GM21529 (cell line): Measurements from ENCODE around the gene ASGR1.

Experiments
- ATAC-seq: cut with Tn5 transposase; IDR thresholded peaks from one replicate; pipeline ENCODE4 v1.9.1; 2021; ENCODE audit not compliant: unreplicated experiment

ASGR1 gene

GRCh38 chr17:7216242-7217112 lies 37.3 kb upstream of the ASGR1 start:
- ATAC-seq = no peak

GRCh38 chr17:7215652-7216180 lies 36.5 kb upstream of the ASGR1 start:
- ATAC-seq = no peak

GRCh38 chr17:7215136-7215638 lies 36.0 kb upstream of the ASGR1 start:
- ATAC-seq = no peak

- peak; percentile 74 for ATAC-seq
Observed at GRCh38 chr17:7214300-7215135, 35.3 kb upstream of the ASGR1 start.

GRCh38 chr17:7213895-7214299 lies 34.7 kb upstream of the ASGR1 start:
- no peak for ATAC-seq

GRCh38 chr17:7211491-7212273 lies 32.5 kb upstream of the ASGR1 start:
- ATAC-seq = no peak

GRCh38 chr17:7208754-7209460 lies 29.7 kb upstream of the ASGR1 start:
- no peak for ATAC-seq

GRCh38 chr17:7208027-7208571 lies 28.9 kb upstream of the ASGR1 start:
- ATAC-seq = no peak

GRCh38 chr17:7207120-7208001 lies 28.2 kb upstream of the ASGR1 start:
- ATAC-seq = no peak

GRCh38 chr17:7205561-7205960 lies 26.4 kb upstream of the ASGR1 start:
- no peak for ATAC-seq

GRCh38 chr17:7204828-7205461 lies 25.8 kb upstream of the ASGR1 start:
- peak; percentile 86 for ATAC-seq

GRCh38 chr17:7204336-7204735 lies 25.2 kb upstream of the ASGR1 start:
- ATAC-seq = no peak

GRCh38 chr17:7203391-7203790 lies 24.2 kb upstream of the ASGR1 start:
- no peak for ATAC-seq

- no peak for ATAC-seq
Observed at GRCh38 chr17:7196651-7197401, 17.7 kb upstream of the ASGR1 start.

- no peak for ATAC-seq
Observed at GRCh38 chr17:7195971-7196370, 16.8 kb upstream of the ASGR1 start.

GRCh38 chr17:7192271-7192937 lies 13.2 kb upstream of the ASGR1 start:
- ATAC-seq = no peak

GRCh38 chr17:7191571-7192270 lies 12.6 kb upstream of the ASGR1 start:
- ATAC-seq = no peak
